HG03571 (cell line): Measurements from ENCODE around the gene DPP6.

Experiments
- ATAC-seq: cut with Tn5 transposase; IDR thresholded peaks from one replicate; pipeline ENCODE4 v1.9.1; 2021; ENCODE audit not compliant: unreplicated experiment

Gene DPP6

DNA sequence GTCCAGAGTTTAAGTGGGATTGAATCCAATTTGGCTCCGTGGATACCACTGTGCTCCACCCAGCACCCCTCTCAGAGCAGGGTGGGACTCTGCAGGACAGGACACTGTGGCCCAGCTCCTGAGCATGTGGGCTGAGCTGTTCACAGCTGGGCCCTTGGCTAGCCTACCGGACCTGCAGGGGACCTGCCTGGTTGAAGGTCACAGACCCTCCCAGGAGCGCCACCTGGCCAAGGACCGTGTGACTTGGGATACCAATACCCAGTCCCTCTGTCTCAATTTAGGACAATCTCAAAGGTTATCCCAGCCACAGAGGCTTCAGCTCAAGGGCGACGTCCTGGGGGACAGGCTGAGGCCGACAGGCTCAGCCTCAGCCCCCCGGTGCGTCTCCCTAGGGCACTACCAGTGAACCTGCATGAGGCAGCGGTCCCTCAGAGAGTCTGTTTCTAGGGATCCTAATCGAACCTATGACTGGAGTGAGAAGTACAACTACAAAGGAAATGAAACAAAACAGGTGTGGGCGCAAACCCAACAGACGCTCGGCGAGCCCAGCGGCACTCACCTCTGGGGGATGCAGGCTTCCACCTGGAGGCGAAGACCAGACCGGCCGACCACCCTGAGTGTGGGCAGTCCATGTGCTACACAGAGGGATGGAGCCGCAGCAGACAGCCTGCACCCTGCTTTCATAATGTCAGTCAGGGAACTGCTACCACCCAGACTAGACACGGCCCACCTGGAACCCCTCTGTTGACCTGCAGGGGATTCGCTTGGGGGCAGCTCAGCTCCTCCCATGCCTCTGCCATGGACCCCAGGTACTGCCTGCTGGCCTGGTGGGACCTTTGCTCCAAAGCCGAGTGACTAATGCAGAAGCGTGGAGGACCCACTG is 847.0 kb downstream of the DPP6 start:
- no peak for ATAC-seq

DNA sequence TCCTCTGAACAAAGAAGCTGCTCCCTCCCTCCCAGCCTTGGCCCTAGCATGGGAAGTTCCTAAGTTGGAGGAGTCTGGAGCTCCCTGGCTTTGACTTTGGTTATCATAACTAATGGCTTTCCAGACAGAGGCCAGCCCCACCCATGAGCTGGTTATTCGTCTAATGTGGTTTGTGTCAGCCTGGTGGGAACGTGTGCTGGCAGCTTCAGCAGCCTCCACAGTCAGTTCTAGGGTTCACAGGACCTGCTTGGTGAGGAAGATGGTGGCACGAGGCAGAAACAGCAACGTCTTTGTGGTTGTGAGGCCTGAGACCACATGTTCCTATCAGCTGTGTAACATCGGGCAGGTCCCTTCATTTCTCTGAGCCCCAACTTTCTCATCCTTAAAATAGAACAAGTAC is 847.7 kb downstream of the DPP6 start:
- no peak for ATAC-seq

DNA sequence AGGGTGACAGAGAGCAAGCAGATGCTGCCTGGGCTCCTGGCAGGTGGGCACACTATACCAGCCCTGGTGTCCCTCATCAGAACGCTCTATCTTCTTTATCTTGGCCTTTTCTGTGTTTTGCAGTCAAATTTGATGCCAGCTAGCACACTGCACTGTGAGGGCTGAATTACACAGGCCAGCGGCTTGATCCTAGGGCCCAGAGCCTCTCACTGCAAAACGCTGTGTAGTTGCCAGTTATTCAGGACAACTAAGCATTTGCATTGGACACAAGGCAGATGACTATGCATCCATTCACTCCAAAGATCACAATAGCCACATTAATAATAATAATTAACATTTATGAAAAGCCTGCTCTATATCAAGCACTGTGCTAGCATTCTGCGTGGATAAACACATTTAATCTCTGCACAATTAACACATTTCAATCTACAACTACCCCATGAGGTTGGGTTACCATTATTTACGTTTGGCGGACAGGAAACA is 850.4 kb downstream of the DPP6 start:
- no peak for ATAC-seq

DNA sequence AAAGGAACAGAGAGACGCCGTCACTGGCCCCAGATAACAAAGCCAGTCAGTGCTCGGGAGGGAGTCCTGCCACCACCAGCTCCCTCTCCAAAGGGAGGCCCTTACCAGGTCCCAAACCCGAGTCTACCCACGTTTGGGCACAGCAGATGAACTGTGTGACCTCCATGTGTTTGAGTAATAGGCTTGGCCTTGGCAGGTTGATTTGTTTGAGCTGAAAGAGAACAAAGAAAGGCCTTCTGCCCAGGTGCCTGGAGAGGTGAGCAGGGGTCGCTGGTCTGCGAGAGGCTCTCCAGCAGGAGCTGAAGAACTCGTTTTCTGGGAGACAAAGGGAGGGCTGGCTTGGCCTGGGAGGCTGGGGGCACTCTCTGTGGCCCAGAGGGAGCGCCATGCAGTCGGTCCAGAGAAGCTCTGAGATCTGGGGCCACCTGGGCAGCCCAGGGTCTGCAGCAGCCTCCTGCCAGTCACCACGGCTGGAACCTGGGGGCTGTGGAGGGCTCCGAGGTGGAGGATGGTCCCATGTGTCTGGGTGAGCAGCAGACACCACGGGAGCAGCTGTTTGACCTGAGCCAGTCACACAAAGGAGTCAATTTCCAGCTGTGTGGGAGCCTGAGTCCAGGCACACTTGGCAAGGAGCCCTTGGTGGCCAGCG is 851.0 kb downstream of the DPP6 start:
- no peak for ATAC-seq

DNA sequence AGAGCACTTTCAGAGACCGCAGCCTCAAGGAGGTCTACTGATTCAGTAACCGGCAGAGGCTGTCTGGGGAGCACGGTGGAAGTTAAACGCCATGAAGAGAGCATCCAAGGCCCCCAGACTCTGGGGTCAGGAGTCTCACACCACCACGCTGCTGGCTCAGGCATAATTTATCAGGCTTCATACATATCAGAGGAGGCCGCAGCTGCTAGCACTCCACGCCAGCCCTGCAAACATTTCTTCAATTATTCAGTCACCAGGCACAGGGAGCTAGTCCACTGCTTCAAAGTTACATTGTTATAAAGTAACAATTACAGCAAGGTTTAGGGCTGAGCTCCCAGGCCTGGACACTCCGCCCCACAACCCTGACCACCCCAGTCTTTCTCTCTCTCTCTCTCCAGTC is 852.9 kb downstream of the DPP6 start:
- no peak for ATAC-seq

DNA sequence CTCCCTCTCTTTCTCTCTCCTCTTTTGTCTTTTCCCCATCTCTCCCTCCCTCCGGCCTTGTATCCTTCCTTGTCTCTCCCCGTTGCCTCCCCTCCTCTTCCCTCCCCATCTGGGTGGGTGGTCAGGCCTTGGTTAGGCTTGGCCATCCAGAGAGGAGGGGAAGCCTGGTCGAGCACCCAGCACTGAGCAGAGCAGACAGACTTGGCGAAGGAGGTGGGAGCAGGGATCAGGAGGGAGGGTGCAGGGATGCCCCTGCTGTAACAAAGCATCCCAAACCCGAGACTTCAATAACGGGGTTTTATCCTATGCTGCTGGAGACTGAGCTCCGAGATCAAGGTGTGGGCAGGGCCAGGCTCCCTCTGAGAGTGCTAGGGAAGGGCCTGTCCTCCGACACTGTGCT is 853.4 kb downstream of the DPP6 start:
- ATAC-seq, result no peak

DNA sequence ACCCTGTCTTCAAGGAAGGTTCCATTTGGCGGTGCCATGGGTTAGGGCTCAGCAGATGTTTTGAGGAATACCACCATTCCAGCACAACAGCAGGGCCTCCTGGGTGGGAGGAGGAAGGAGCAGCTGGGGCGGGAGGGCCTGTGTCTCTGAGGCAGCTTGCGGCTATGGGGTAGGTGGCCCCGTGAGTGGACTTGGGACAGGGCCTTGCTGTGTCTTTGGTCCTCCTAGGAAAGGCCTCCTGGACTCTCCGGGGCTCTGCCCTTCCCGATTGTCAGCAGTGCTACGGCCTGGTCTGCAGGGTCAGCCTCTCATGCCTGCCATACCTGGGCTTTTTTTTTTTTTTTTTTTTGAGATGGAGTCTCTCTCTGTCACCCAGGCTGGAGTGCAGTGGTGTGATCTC is 854.0 kb downstream of the DPP6 start:
- no peak for ATAC-seq

DNA sequence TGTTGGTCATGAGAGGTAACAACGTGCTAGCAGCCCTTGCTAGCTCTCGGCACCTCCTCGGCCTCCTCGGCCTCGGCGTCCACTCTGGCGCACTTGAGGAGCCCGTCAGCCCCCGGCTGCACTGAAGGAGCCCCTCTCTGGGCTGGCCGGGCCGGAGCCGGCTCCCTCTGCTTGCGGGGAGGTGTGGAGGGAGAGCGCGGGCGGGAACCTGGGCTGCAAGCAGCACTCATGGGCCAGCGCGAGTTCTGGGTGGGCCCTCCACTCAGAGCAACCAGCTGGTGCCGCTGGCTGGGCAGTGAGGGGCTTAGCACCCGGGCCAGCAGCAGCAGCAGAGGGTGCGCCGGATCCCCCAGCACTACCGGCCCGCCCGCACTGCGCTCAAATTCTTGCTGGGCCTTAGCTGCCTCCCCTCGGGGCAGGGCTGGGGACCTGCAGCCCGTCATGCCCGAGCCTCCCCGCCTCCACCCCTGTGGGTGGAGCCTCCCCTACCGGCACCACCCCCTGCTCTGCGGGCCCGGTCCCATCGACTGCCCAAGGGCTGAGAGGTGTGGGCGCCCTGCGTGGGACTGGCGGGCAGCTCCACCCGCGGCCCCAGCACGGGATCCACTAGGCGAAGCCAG is 854.6 kb downstream of the DPP6 start:
- ATAC-seq, result no peak

DNA sequence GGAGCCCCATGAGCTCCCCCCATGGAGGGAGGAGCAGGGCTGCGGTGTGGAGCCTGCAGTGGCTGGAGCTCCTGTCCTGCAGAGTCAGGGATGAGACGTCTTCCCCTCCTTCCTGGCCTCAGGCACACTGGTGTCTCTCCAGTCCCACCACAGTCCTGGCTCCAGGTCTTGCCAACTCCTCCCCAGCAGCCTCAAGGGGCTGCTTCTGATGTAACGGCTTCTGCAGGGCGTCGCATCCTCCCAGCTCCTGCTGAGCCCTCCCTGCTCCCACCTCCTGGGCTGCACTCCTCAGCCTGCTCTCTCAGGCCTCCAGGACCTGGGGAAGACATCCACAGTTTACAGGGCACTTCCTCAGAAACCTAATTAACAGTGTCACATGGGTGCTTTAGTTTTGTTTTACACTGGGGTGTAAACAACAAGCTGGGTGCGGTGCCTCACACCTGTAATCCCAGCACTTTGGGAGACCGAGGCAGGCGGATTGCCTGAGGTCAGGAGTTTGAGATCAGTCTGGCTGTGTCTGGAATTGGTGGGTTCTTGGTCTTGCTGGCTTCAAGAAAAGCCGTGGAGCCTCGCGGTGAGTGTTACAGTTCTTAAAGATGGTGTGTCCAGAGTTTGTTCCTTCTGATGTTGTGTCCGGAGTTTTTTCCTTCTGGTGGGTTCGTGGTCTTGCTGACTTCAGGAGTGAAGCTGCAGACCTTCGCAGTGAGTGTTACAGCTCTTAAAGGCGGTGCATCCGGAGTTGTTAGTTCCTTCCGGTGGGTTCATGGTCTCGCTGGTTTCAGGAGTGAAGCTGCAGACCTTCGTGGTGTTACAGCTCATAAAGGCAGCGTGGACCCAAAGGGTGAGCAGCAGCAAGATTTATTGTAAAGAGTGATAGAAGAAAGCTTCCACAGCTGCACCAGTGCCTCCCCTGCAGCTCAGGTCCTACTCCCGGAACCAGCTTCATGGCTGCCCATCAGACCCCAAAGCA is 855.7 kb downstream of the DPP6 start:
- ATAC-seq, result no peak

DNA sequence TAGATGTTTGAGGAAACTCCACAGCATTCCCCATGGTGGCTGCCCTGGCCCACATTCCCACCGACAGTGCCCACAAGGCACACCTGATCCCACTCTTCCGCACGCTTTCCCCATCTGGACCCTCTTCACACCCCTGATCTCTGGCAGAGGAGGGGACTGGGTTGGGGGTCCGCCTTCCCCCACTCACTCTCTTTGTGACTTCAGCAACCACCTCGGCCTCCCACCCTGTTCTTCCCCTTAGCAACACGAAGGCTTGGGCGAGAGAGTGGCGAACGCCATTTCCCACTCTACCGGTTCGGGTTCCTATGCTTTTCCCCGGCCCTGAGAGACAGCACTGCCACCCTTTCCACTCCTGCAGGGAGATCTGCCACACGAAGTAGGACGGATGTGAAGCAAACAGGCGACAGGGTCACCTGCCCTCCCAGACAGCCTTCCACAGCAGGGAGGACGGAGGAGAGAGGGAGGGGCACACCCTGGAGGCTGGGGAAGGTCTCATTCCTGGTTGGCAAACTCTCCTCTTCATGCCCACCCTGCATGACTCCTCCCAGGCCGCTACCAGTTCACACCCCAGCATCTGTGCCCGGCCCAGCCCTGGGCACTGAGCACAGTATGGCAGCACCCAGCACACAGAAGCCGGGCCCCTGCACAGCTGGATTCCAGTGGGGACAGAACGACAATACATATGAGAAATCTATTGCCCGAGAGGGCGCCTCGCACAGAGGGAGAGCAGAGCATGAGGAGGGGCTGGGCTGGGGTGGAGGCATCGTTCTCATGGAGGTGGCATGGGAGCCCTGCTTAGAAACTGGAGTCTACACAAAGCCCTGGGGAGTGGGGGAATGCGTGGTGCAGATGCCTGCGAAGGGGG is 857.3 kb downstream of the DPP6 start:
- no peak for ATAC-seq

DNA sequence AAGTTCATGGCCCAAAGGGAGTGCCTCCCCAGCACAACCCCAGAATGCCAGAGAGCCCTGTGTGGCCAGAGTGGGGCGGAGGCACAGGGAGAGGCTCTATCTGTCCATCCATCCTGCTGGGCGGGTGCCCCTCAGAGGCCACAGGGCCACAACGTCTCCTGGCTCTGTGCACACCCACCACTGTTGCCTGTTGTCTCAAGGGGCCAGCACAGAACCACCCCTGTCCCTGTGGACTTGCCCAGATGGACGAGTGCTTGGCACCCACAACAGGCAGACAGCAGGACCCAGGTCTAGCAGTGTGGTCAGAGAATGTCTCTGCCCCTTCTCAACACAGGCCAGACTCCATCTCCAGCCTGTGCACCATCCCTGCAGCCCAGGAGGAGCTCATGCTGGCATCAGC is 857.9 kb downstream of the DPP6 start:
- ATAC-seq, result no peak

DNA sequence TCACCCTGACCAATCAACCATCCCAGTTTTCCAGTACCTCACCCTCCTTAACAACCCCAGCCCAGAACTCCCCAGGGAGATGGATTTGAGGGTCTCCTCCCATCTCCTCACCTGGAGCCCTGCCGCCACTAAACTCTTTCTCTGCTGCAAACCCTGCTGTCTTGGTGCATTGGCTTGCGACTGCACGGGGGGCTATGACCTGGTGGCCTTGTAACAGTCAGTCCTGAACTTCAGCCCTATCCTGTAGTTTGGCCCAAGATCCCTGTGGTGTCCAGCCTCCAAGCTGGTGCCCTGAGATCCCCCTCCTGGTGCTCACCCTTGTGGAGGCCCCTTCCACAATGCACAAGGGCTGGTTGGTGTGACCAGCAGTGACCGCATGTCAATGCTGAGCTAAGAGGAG is 858.8 kb downstream of the DPP6 start:
- ATAC-seq, result no peak

DNA sequence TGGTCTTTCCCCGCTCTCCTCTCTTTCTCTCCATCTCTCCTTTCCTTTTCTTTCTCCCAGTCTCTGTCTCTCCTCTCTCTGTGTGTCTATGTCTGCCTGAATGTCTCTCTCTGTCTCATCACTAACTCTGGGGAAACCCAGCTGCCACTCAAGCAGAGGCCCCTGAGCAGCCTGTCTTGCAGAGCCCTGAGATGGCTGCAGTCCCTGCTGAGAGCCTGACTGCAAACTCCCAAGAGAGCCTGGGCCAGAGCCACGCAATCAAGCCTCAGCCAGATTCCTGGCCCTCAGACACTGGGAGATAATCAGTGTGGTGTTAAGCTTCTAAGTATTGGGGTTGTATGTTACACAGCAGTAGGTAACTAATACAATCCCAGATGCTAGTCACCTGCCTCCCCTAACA is 859.2 kb downstream of the DPP6 start:
- no peak for ATAC-seq

DNA sequence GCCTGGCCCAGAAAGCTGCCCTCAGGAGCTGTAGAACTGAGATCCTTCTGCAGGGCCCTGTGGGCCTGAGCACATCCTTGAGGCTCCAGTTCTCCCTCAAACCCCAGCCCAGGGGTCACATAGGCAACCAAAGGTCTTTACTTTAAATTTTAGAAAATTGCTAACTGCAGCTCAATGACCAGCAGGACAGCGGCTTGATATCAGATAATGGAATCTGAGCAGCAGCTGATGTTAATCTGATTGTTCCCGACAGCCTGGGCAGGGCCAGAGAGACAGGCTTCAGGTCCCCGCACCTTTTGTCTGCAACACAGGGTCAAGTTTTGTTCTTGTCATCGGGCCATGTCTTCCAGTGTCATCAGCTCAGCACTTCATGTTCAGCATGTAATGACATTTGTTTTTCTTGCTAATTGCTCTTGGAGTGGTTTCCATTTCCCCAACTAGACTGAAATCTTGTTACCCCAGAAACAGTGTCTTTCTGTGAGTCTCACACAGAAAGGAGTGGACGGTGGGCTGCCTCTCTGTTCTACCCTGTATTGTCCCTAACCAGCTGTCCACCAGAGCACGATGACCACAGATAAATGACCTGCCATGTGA is 859.8 kb downstream of the DPP6 start:
- no peak for ATAC-seq

DNA sequence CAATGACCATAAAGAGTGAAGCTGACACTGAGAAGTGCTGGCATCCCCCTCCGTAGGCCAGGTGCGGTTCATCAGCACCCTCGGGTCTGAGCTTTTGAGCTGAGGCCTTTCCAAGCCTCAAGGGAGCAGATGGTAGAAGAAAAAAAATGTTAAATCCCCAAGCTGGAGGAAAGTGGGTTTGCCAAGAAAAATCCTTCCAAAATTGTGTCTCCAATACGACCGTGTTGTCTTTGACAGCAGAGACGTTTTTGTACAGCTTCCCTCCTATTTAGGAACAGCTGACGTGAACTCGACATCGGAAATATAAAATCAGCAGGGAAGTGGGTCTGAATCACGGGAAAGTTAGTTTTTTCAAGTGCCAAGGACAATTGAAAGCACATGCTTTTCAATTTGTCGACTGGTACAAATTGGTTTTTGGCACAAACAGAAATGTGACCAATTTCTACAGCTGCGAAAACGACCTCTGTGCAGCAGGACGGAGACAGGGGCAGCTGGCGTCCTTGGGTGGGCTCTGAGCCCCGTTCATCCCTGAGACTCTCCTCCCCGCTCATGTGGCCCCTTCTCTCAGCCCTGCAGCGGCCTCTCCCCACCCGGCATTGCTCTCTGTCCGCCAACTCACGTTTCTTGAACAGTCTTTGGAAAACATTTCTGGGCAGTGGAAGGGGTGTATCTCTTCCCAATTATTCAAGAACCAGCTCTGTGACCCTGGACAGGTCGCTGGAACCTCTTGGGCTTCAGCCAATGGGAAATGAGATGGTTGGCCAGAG is 860.9 kb downstream of the DPP6 start:
- no peak for ATAC-seq

DNA sequence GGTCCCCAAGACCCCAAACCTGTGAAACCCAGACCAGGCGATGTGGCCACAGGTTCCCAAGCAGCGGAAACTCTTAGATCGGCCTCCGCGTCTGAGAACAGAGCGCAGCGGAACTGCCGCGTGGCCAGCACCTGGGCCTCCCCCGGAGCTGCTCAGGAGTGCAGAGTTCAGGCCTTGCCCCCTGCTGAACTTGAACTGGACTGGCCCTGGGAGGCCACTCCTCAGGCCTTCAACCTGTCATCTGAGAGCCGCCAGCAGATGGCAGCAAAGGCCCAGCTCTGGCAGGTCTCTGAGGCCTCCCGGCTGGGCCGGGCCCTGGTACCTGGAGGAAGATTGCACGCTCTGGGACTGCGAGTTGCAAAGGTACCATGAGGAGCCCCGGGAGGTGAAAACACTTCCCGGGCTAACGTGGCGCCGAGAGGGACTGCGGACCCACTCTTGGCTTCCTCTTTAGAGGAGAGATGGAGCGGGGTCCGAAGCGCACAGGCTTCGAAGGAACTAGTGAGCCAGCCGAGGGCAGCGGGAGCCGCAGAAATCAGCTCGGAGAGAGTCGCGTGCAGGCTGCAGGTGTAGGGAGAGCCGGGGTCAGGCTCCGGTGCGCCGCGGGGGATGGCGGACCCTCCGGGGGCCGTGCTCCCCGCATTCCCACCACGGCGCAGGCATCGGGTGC is 861.6 kb downstream of the DPP6 start:
- peak; percentile 94 for ATAC-seq

DNA sequence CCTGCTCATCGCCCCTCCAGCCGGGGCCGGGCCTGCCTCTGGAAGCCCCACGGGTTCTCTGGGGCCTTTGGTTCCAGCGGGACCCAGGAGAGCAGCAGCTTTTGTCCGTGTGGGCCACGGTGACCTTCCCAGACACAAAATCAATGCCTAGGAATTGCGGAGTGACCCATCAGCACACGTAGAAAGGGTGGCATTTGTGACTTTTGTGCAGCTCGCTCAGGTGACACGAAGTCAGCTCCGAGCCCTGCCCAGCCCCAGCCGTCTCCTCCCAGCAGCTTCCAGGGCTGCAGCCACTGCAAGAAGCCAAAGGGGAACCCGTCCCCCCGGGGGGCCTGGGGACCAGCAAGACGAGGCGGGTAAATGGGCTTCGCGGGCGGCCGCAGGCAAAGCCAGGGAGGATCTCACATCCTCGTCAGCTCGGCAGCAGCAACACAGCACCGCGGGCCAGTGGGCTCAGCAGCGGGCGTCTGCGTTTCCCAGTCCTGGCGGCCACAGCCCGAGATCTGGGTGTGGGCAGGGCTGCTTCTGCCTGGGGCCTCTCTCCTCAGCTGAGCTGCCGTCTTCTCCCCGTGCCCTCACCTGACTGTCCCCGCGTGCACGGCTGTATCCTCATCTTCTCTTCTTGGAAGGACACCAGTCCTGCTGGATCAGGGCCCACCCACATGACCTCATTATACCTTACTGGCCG is 862.3 kb downstream of the DPP6 start:
- no peak for ATAC-seq

DNA sequence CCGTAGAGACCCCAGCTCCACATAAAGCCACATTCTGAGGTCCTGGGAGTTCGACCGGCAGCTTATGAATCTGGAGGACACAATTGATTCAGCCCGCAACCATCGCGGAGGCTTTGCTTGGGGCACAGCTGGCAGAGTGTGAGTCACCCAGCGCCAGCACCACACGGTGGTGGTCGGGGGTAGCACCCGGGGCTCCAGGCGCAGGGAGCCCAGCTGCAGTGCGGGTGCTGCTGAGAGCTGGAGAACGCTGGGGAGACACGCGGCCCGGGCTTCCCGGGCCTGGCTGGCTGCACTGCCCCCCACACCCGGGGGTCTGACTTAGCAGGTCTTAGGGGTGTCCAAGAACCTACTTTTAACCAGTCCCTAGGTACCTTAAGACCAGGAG is 862.8 kb downstream of the DPP6 start:
- no peak for ATAC-seq
